ENCODE results near the gene CREB5. TPM values are rescaled to one million over a fixed set of nuclear protein-coding genes. Genes with fewer than 3 reads are reported as not detected.

Gene CREB5
- total and polyA plus RNA-seq, 10 donors, result 0.88 to 56.8 (median 23.5) TPM

DNA sequence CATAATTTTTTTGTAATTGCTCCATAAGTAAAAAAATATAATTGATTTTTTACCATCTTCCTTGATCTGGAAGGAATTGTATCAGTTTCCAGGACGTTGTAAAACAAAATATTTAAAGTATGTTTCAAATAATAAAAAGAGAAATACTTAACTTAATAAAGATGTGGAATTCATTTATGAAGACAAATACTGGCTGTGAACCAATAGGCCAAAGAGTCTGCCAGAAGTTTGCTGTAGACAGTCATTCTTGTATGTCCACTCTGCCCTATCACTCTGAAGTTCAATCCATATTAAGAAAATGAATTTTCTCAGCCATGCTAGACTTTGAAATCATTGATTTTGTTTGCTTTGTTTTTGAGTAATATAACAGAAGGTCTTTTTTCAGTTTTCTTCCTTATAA is 289.4 kb downstream of the CREB5 start:
- Histone ChIP-seq H3K27me3 (replicated peaks in 1 of 7) (peaks cover 0 to 7% (median 0%) of the 10 kb centered on the region in 7 donors), H3K27ac (no peak overlapping the region), H3K4me3 (no peak overlapping the region), H3K36me3 (no peaks in the 10 kb centered on the region), H3K9me3 (no peaks in the 10 kb centered on the region), H3K4me1 (peaks cover 4 to 52% (median 12%) of the 10 kb centered on the region in 6 donors)
- no peak for TF ChIP-seq POLR2A (IDR thresholded peaks at IDR 0.05)
- TF ChIP-seq, protein P1, sequence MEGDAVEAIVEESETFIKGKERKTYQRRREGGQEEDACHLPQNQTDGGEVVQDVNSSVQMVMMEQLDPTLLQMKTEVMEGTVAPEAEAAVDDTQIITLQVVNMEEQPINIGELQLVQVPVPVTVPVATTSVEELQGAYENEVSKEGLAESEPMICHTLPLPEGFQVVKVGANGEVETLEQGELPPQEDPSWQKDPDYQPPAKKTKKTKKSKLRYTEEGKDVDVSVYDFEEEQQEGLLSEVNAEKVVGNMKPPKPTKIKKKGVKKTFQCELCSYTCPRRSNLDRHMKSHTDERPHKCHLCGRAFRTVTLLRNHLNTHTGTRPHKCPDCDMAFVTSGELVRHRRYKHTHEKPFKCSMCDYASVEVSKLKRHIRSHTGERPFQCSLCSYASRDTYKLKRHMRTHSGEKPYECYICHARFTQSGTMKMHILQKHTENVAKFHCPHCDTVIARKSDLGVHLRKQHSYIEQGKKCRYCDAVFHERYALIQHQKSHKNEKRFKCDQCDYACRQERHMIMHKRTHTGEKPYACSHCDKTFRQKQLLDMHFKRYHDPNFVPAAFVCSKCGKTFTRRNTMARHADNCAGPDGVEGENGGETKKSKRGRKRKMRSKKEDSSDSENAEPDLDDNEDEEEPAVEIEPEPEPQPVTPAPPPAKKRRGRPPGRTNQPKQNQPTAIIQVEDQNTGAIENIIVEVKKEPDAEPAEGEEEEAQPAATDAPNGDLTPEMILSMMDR (IDR thresholded peaks at IDR 0.05 in 8 of 11, conservative IDR thresholded peaks at IDR 0.05 in 3 of 11), result no peak
- 63 to 81% (median 70%) methylated on average over 1 of the region's 1 CpG for WGBS, 5 donors
- intact Hi-C loops (cut with DNase I; ENCODE audit: low total_unique reads), result no loop called here
- DNase-seq, result no peak

- Histone ChIP-seq H3K4me1 (peaks cover 4 to 52% (median 12%) of the 10 kb centered on the region in 6 donors), H3K9me3 (no peaks in the 10 kb centered on the region), H3K36me3 (no peaks in the 10 kb centered on the region), H3K27ac (no peak overlapping the region), H3K27me3 (replicated peaks in 1 of 7) (peaks cover 0 to 9% (median 0%) of the 10 kb centered on the region in 7 donors), H3K4me3 (no peak overlapping the region)
- DNase-seq, result no peak
- TF ChIP-seq POLR2A (IDR thresholded peaks at IDR 0.05) (no peak), POLR2AphosphoS5 (IDR thresholded peaks at IDR 0.05) (no peak)
- TF ChIP-seq, protein P1 (IDR thresholded peaks at IDR 0.05 in 8 of 11, conservative IDR thresholded peaks at IDR 0.05 in 3 of 11), result no peak
- WGBS, 5 donors, result 81 to 88% (median 85%) methylated on average over 4 of the region's 4 CpGs
- intact Hi-C loops (cut with DNase I; ENCODE audit: low total_unique reads), result no loop called here
Measured at GRCh38 chr7:28702171-28702570, 289.9 kb downstream of the CREB5 start.

GRCh38 chr7:28703037-28703765 is 290.9 kb downstream of the CREB5 start:
- Histone ChIP-seq H3K4me3 (no peak overlapping the region), H3K4me1 (peaks cover 4 to 49% (median 12%) of the 10 kb centered on the region in 6 donors), H3K9me3 (no peaks in the 10 kb centered on the region), H3K27me3 (replicated peaks in 1 of 7) (peaks cover 0 to 9% (median 0%) of the 10 kb centered on the region in 7 donors), H3K36me3 (no peaks in the 10 kb centered on the region), H3K27ac (no peak overlapping the region)
- 89 to 95% (median 92%) methylated on average over 1 of the region's 1 CpG for WGBS, 5 donors
- intact Hi-C loops (cut with DNase I; ENCODE audit: low total_unique reads), result no loop called here
- no peak for TF ChIP-seq POLR2A (IDR thresholded peaks at IDR 0.05)
- TF ChIP-seq, protein P1 (IDR thresholded peaks at IDR 0.05 in 8 of 11, conservative IDR thresholded peaks at IDR 0.05 in 3 of 11), result no peak
- no peak for TF ChIP-seq POLR2AphosphoS5 (IDR thresholded peaks at IDR 0.05)
- DNase-seq, result no peak

DNA sequence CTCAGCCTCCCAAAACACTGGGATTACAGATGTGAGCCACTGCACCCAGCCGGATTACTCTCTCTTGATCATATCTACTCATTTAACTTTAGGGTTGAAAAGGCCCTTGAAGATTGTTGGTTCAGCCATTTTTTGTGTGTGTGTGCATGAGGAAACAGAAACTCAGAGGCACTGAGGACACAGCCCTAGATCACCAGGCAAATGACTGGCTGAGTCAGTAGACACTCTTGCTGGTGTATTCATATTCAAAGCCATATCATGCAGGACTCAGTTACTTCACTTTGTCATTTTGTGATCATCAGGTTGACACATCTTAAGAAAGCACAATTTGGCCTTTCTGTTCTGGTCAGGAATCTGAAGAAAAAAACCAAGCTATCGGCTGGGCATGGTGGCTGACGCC is 292.4 kb downstream of the CREB5 start:
- no peak for DNase-seq
- TF ChIP-seq POLR2A (IDR thresholded peaks at IDR 0.05) (no peak), POLR2AphosphoS5 (IDR thresholded peaks at IDR 0.05) (no peak)
- TF ChIP-seq, protein P1 (IDR thresholded peaks at IDR 0.05 in 8 of 11, conservative IDR thresholded peaks at IDR 0.05 in 3 of 11), result no peak
- WGBS, 5 donors, result 68 to 100% (median 89%) methylated on average over 3 of the region's 3 CpGs
- Histone ChIP-seq H3K4me3 (no peak overlapping the region), H3K27ac (no peak overlapping the region), H3K4me1 (peaks cover 0 to 33% (median 4%) of the 10 kb centered on the region in 6 donors), H3K36me3 (no peaks in the 10 kb centered on the region), H3K27me3 (replicated peaks in 1 of 7) (peaks cover 0 to 9% (median 0%) of the 10 kb centered on the region in 7 donors), H3K9me3 (no peaks in the 10 kb centered on the region)
- intact Hi-C loops (cut with DNase I; ENCODE audit: low total_unique reads), result no loop called here

Measured in spleen (tissue), 11 donors.